HG03575 (cell line): ENCODE data around the gene CDYL2.
A peak's percentile ranks its signal among the peaks of the same experiment; 100 is the strongest.
"Not testable (repeated sequence)": the region's sequence is repeated elsewhere in the genome, so short reads cannot be mapped to it uniquely, and the experiment has no call there.

ENCODE experiments used
- ATAC-seq: cut with Tn5 transposase; IDR thresholded peaks from one replicate; pipeline ENCODE4 v1.9.1; 2021; ENCODE audit not compliant: unreplicated experiment, insufficient number of reproducible peaks, low FRiP score; ENCODE audit errors: extremely low read depth

Gene CDYL2

GRCh38 chr16:80659865-80660264 lies 144.5 kb downstream of the CDYL2 start:
- no peak for ATAC-seq

GRCh38 chr16:80656711-80657150 lies 147.7 kb downstream of the CDYL2 start:
- peak; percentile 96 for ATAC-seq

GRCh38 chr16:80656161-80656560 lies 148.2 kb downstream of the CDYL2 start:
- ATAC-seq: no peak

- ATAC-seq: no peak
These were observed 148.6 kb downstream of the CDYL2 start for GRCh38 chr16:80655751-80656150.

- ATAC-seq: no peak
These were observed 150.1 kb downstream of the CDYL2 start for GRCh38 chr16:80654094-80654862.

DNA sequence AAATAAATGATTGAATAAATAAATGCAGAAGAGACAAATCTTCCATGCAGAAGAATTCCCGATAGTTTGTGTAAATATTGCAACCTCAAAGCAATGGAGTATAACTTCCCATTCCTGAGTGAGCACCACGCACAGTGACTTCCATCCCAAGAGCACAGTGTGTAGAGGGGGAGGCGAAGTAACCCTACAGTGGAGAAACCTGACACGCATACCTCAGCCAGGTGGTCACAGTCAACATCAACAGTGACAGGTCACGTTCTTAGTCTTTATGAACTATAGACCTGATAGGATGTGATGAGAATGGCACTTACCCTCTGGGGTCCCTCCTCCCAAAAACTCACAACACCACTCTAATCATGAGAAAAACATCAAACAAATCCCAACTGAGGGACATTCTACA lies 152.0 kb downstream of the CDYL2 start:
- no peak for ATAC-seq

GRCh38 chr16:80650281-80650680 lies 154.1 kb downstream of the CDYL2 start:
- ATAC-seq: not testable (repeated sequence)

DNA sequence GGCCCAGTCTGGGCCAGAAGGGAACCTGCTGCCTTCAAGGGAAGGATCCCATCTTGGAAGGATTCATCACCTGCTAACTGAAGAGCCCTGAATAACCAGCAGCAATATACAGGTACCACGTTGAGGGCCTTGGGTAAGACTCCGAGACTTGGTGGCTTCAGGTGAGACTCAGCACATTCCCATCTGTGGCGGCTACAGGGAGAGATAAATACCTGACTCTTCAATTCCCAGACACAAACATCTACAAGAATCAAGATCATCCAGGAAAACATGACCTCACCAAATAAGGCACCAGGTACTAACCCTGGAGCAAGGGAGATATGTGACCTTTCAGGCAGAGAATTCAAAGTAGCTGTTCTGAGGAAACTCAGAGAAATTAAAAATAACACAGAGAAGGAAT lies 164.1 kb downstream of the CDYL2 start:
- ATAC-seq: no peak

- no peak for ATAC-seq
These were observed 164.8 kb downstream of the CDYL2 start for GRCh38 chr16:80639636-80640035.

DNA sequence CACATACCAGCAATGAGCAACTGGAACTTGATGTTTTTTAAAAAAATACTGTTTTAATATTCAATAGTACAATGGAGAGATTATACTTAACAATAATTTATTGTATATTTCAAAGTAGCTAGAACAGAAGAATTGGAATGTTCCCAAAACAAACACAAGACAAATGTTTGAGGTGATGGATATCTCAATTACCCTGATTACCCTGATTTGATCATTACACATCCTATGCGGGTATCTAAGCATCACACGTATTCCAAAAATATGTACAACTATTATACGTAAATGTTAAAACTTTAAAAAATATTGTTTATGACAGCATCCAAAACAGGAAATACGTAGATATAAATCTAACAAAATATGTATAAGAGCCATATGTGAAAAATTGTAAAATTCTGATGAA lies 166.8 kb downstream of the CDYL2 start:
- no peak for ATAC-seq

- ATAC-seq: no peak
These were observed 172.8 kb downstream of the CDYL2 start for GRCh38 chr16:80631581-80631980.

DNA sequence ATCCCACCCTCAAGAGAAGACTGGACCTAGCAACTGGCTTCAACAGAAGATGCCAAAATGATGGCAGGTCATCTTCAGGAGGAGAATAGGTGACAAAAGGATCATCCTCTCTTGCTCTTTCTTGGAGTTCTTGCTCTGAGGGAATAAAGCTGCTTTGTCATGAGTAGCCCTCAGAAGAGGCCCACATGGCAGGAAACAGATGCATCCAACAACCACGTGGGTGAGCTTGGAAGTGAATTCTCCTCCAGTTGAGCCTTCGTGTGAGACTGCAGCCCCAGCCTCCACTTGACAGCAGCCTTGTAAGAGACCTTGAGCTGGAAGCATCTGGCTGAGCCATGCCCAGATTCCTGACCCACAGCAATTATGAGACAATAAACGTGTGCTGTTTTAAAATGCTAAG lies 176.1 kb downstream of the CDYL2 start:
- no peak for ATAC-seq

- ATAC-seq: no peak
These were observed 177.3 kb downstream of the CDYL2 start for GRCh38 chr16:80627108-80627507.

- ATAC-seq: no peak
These were observed 181.0 kb downstream of the CDYL2 start for GRCh38 chr16:80623376-80623775.

DNA sequence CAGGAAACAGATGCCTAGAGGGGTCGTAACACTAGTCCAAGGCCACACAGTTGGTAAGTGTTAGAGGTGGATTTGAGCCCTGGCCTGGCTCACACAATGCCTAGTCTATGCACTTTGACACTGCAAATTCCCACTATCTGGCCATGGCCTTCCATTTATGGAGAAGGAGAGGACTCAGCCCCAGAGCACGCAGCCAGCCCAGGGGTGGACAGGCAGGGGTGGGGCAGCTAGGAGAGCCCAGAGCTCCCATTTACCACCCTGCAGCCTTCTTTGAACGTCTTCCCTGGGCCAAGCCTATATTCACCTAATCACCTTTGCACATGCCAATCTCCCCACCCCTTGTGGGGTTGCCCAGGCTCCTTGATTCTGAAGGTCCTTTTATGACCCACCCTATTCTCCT lies 182.4 kb downstream of the CDYL2 start:
- no peak for ATAC-seq

DNA sequence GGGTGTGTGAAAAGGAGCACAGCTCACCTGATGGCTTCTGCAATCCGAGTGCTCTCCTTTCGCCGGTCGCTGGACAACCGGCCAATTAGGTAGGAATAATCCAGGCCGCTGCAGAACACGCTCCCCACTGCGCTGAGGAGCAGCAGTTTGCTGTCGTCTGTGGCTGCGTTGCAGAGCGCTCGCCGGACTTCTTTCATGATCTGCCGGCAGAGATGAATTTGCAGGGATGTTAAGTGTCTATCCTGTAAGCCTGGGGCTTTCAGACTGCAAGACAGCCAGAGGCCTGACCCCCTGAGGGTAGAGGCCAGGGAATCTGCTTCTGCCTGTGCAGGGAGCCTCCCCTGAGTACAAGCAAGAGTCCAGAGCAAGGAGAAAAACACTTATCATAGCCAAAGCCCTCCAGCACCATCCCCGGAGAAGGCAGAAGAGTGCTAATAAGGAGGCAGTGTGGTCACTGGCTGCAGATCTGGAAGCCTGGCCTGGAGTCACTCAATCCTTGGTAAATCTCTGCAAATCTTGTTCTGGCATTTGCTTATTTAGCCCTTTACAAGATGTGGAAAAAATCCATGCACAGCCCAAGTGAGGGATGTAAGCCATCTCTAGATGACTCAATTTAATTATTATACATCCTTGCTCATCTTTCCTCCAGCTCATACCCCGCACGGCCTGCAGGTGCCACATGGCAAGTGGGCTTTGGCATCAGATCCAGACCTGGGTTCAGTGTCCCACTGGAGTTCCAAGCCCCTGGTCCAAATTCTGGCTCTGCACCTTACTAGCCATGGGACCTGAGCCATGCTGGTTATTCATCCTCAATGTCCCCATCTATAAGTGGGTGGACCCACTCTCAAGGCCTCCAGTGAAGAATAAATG lies 183.4 kb downstream of the CDYL2 start:
- ATAC-seq: no peak

DNA sequence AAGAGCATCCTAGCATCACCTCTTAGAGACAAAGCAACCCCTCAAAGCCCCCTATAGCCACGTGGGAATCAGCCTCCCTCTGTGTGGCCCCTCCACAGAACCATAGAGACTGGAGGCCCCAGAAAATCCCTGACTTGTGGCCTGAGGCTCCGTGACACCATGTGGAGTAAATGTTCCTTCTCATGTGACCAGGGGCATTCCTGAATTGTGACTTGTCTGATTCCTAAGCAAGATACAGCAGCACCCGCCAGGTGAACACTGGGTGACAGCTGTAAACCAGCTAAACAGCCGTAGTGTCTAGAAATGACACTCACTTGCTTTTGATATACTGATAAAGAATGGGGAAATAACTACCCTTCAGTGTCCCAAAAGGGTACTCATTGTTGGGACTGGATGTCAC lies 184.6 kb downstream of the CDYL2 start:
- no peak for ATAC-seq

DNA sequence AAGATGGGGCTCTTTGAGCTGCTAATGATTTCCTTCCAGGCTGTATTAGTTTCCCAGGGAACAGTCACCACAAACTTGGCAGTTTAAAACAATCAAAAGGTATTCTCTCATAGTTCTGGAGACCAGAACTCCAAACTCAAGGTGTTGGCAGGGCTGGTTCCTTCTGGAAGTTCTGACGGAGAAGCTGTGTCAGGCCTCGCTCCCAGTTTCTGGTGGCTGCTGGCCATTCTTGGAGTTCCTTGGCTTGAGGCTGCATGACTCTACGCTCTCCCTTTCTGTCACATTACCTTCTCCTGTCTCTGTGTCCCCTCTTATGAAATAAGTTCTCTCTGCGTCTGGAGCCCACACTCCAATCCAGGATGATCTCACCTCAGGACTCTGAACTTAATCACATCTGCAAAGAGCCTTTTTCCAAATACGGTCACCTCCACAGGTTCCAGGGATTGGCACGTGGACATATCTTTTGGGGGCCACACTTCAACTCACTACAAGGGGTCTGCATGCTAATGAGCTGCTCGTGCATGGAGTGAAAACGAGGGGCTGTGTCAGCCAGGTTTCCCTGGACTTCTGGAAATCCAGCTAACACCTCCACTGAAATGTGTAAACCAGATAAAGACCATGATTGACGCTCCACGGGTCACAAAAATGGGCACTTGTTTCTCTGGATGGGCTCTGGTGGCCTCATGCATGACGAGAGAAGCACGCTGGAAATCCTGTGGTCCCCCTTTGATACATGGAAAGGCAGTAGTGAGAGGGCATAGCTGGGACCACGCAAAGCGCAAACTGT lies 185.3 kb downstream of the CDYL2 start:
- ATAC-seq: no peak

DNA sequence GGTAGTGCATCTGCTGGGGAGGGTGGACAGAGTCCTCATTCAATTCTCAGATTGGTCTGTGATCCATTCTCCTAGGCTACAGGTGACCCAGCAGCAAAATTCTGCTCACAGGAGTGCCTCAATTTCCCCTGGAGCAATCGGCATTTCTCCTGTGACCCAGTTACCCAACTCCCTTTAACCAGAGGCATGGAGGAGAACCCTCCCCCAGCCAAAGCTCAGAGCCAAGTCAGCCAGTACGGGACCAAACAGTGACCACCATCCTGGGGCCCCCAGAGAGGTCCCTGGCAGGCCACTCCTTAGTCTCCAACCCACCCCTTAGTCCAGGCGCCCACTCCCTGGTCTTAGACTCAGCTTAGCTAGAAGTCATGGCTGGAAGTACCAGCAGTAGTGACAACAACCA lies 188.0 kb downstream of the CDYL2 start:
- no peak for ATAC-seq
